Measurements from ENCODE around the gene FRY.

FRY gene

DNA sequence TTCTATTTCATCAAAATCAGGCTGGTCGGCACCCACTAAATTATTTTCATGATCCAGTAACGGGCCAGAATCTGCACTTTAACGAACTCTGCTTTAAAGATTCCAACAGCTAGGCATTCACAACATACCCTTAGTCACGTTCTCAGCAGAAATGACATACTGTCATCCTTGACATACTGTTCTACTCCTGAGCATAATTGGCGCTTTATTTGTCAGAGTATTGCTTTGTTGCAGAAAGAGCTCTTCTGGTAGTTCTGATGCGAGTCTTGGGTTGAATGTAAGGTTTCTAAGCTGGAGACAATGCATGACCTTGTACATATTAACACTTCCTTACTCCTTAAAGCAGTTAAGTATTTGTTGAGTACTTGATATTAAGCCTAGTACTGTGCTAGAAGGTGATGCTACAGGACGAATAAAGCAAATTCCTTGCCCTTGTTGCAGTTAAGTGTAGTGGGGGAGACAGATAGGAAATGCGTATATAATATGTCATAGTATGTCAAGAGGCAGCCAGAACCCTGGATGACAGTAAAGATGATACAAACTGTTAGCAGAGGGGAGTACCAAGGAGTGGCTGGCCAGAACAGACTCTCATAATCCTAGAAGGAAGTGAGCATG lies 32.2 kb downstream of the FRY start:
- TF ChIP-seq, protein P1, sequence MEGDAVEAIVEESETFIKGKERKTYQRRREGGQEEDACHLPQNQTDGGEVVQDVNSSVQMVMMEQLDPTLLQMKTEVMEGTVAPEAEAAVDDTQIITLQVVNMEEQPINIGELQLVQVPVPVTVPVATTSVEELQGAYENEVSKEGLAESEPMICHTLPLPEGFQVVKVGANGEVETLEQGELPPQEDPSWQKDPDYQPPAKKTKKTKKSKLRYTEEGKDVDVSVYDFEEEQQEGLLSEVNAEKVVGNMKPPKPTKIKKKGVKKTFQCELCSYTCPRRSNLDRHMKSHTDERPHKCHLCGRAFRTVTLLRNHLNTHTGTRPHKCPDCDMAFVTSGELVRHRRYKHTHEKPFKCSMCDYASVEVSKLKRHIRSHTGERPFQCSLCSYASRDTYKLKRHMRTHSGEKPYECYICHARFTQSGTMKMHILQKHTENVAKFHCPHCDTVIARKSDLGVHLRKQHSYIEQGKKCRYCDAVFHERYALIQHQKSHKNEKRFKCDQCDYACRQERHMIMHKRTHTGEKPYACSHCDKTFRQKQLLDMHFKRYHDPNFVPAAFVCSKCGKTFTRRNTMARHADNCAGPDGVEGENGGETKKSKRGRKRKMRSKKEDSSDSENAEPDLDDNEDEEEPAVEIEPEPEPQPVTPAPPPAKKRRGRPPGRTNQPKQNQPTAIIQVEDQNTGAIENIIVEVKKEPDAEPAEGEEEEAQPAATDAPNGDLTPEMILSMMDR (IDR thresholded peaks at IDR 0.05; ENCODE audit: low read depth, low read length) = no peak
- no peak overlapping the region for H3K4me3 ChIP-seq (ENCODE audit: low read depth, low read length)

DNA sequence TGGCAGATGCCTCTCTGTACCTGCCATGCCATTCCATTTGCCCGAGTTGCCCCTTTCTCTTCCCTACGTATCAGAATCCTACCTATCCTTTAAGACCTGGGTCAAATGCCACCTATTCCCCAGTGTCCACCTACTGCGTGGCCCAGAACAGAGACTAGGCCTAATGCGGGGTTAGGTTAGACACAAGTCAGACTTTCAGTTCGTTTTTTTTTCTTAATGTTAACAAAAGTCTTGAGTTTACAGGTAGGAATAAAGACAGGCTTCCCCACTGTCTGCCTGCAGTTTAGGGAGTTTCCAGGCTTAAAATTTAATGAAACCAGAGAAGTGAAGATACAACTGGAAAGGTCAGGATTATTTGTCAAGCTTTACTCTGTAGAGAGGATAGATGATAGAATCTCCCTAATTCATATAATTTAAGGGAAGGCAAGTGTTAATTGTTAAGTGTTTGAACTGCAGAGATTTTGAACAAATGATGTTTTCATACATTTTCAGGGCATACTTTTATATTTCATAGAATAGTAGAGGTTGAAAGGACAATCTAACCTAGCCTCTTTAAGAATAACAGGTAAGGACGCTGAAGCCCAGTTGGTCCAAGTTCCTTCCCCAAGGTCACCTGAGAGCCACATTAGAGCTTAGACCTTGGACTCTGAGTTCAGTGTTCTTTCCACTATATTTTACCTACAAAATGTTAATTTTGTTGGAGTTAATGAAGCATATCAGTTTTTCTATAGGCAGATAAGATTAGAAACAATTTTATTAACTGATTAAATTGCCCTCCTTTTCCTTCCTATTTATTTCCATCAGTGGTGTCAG lies 35.8 kb downstream of the FRY start:
- H3K4me3 ChIP-seq (ENCODE audit: low read depth, low read length) = no peak overlapping the region

DNA sequence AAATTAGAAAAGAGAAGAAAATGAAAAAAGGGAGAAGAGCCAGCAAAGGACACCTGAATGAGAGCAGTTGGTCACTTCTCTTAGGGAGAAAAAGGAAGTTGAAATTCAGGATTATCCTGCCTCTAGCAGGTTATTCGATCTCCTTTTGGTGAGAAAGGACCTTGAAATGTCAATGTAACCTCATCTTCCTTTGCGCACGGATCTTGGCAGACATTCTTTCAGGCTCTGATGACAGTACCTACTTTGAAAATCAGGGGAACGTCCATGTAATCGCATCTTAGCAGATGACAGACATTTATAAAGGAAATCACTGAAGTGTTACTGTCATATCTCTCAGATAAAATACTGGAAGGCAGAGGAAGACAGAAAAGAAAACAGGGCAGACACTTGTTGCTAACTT lies 36.7 kb downstream of the FRY start:
- no peak overlapping the region for H3K4me3 ChIP-seq (ENCODE audit: low read depth, low read length)
- TF ChIP-seq, protein P1 (IDR thresholded peaks at IDR 0.05; ENCODE audit: low read depth, low read length) = no peak

More for the DNA sequence above, 35.8 kb downstream of the FRY start:
- TF ChIP-seq, protein P1 (IDR thresholded peaks at IDR 0.05; ENCODE audit: low read depth, low read length) = no peak

DNA sequence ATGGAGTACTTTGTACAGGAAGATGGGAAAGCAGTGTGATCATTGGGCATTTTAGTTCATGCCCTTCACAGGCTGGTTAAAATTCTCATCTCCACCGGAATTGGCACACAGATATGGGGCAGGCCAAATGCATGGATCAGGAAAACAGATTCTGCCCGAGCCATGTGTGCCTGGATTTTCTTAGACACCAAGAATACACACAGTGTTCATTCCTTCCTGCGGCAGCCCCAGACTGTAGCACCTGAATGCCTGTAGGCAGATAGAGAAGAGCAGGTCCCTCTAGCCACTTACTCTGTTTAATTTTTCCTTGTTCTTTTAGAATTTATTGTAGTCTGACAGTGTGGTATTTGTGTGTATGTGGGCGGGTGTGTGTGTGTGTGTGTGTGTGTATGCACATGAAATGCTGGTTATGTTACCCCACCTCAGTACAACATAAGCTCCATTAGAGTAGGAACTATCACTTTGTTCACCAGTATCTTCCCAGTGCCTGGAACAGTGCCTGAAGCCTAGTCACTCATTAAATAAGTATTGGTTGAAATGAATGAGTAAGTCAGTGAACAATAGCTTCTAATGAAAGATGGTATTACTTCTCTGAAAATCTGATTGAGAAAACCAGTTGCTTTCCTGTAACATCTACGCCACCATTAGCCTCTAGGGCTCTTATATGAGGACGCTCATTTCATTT lies 41.7 kb downstream of the FRY start:
- H3K4me3 ChIP-seq (ENCODE audit: low read depth, low read length) = no peak overlapping the region
- TF ChIP-seq, protein P1 (IDR thresholded peaks at IDR 0.05; ENCODE audit: low read depth, low read length) = no peak

DNA sequence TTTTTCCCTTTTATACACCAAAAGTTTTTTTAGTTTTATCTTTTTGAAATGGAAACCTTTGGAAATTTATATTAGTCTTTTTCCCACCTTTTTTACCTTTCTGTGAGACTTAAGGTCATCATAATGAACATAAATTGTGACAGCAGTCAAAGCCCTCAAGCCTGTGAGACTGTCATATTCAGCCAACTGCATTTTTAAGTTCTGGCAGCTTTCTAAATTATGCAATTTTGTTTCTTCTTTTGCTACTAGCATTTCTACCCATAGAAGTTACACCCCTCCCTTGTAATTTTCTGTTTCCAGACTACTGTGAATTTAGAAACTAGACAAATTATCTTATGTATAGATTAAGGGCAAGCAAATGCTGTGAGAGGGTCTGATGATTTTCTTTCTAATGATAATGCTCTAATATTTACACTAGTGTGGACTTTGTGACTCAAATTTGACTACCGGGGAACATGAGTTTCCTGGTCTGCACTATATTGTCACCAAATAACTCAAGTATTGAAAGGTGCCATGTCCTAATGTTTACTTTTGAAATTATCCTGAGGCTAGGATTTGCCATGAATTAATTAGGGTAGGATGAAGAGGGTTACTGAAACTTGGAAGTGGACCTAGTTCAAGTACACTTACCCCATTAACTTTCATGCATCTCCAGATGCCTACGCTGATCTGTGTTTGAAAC lies 43.7 kb downstream of the FRY start:
- TF ChIP-seq, protein P1 (IDR thresholded peaks at IDR 0.05; ENCODE audit: low read depth, low read length) = no peak
- no peak overlapping the region for H3K4me3 ChIP-seq (ENCODE audit: low read depth, low read length)

DNA sequence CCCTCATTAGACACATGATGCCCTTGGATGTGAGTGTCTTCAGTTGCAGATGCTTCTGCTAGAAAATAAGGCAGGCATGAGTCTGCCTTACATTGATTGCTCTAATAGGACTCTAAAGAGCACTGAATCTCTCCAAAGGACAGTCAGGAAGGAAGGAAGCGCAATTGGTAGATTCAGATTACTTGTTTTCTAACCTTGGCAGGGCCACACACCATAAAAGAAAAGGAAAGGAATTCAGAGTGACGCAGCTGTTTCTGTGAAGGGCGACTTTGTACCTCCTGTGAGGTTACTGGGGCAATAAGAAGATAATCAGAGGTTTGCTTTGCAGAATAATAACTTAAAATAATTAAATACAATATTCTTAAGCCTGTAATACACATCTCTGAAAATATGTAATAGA lies 48.0 kb downstream of the FRY start:
- H3K4me3 ChIP-seq (ENCODE audit: low read depth, low read length) = no peak overlapping the region
- TF ChIP-seq, protein P1 (IDR thresholded peaks at IDR 0.05; ENCODE audit: low read depth, low read length) = no peak

Data from WI38 (cell line).